IPS-18c (cell line): Measurements from ENCODE around the gene TNMD.
"Not testable (repeated sequence)": the region's sequence is repeated elsewhere in the genome, so short reads cannot be mapped to it uniquely, and the experiment has no call there.

Experiments used
- H3K4me3 ChIP-seq: 2 replicates; pipeline ENCODE4 v1.7.0; 2013; ENCODE audit warnings: low read depth, mild to moderate bottlenecking, low read length, moderate library complexity; ENCODE audit not compliant: insufficient read depth
- H3K9me3 ChIP-seq: one replicate; pipeline ENCODE4 v1.6.1; 2013; ENCODE audit warnings: mild to moderate bottlenecking, low read length, moderate library complexity; ENCODE audit not compliant: control insufficient read depth, insufficient read depth

The TNMD gene

DNA sequence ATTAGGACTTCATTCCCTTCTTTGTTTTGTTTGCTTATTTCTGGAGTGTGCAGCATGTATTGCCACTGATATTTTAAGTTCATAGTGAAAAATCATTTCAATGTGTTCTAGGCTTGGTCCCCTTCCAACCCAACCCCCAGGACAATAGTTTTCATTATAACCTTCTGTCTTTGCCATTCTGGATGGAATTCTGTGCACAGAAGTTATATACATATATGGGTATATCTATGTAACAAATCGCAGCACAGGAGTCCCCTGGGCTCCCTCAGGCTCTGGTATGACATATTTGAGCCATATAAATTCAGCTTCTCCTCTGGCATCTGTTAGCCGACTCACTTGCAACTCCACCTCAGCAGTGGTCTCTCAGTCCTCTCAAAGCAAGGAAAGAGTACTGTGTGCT, at the start of gene TNMD:
TSS of gene TNMD (plus strand) at position 326 of the 400 bp plus-strand sequence. CDS start 83 bp downstream, outside the sequence.
- Histone ChIP-seq H3K9me3 (peaks cover 4% of the 10 kb centered on the region), H3K4me3 (no peak within 1 kb of the TSS)

DNA sequence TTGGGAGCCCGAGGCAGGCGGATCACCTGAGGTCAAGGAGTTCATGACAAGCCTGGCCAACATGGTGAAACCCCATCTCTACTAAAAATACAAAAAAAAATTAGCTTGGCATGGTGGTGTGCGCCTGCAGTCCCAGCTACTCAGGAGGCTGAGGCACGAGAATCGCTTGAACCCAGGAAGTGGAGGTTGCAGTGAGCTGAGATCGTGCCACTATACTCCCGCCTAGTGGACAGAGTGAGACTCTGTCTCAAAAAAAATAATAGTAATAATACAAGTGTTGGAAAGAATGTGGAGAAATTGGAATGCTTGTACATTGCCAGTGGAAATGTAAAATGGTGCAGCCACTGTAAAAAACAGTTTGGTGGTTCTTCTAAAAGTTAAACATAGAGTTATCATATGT, 19.2 kb upstream of the TNMD start:
- not testable (repeated sequence) for H3K9me3 ChIP-seq, H3K4me3 ChIP-seq

DNA sequence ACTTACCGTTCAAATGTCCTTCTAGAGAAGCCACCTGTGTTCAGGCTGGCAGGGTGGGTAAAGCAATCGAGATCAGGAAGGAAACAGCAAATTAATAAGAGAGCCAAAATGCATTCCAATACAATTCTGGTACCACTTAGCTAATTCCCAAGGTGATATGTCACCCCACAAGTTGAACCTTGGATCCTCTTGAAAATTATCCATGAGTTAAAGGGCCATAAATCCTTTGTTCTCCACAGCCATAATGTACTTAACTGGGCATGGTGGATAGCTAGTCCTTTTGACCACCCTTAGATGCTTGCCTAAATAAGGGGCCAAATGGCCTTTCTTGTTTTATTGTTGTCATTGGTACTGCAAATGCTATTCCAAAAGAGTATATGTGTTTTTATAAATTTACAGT, 2.0 kb downstream of the TNMD start:
- Histone ChIP-seq H3K9me3 (peaks cover 4% of the 10 kb centered on the region), H3K4me3 (no peak overlapping the region)

- H3K4me3 ChIP-seq = no peak overlapping the region
- H3K9me3 ChIP-seq = peaks cover 4% of the 10 kb centered on the region
Observed at GRCh38 chrX:100587861-100588260, 3.1 kb downstream of the TNMD start.

DNA sequence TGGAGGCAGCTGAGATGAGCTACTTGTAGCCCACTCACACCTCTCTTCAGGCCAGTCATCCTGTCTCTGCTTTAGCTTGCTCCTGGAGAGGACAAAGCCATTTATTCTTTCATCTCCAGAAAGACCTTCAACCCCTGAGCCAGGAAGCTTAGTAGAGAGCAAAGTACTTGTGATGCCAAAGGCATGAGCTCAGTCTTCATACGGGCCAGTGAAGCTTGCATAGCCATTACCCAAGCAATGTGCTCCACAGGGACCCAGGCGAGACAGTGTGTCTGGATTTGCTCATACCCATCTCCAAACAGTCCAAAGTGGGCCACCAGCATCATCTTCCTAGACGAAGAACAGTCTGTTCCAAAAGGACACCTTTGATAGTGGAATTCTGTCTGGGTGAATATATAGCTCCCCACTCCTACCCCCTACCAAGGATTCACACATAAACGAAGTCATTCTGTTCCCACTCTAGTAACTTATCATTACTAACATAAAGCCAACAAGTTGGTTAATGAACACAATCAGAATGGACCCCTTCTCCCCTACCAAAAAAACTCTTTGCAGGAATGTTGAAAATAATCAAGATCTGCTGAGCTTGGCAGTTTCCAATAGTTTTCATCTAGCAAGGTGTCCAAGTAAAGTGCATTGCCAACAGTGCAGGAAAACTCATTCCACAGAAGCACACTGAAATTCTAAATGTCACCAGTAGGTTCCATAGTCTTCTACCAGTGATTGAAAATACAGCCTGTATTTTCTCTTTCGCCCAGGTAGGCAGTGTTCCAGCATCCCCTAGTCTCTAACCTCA, 6.7 kb downstream of the TNMD start:
- H3K4me3 ChIP-seq = no peak overlapping the region
- H3K9me3 ChIP-seq = peaks cover 4% of the 10 kb centered on the region

- no peak overlapping the region for H3K4me3 ChIP-seq
- H3K9me3 ChIP-seq = peaks cover 2% of the 10 kb centered on the region
Observed at GRCh38 chrX:100593126-100593525, 8.4 kb downstream of the TNMD start.

DNA sequence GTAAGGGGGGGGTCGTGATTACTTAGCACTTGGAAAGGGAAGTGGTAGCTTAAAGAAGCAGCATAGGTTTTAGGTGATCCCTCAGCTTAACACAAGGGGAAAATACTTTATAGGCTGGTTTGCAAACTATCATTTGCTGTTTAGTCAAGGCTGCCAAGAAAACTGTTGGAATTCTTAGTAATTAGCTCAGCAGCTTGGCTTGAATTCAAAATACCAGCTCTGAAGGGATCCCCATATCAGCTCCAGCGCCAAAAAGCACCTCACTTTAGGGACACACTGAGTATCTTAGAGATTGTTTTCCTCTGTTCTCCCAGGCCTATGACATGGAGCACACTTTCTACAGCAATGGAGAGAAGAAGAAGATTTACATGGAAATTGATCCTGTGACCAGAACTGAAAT, 8.8 kb downstream of the TNMD start:
- Histone ChIP-seq H3K4me3 (no peak overlapping the region), H3K9me3 (no peaks in the 10 kb centered on the region)

- no peak overlapping the region for H3K4me3 ChIP-seq
- H3K9me3 ChIP-seq = no peaks in the 10 kb centered on the region
Observed at GRCh38 chrX:100596601-100597000, 11.9 kb downstream of the TNMD start.

- H3K4me3 ChIP-seq = no peak overlapping the region
- H3K9me3 ChIP-seq = no peaks in the 10 kb centered on the region
Observed at GRCh38 chrX:100599456-100599855, 14.7 kb downstream of the TNMD start.

- Histone ChIP-seq H3K4me3 (no peak overlapping the region), H3K9me3 (no peaks in the 10 kb centered on the region)
Observed at GRCh38 chrX:100600340-100600739, 15.6 kb downstream of the TNMD start.

DNA sequence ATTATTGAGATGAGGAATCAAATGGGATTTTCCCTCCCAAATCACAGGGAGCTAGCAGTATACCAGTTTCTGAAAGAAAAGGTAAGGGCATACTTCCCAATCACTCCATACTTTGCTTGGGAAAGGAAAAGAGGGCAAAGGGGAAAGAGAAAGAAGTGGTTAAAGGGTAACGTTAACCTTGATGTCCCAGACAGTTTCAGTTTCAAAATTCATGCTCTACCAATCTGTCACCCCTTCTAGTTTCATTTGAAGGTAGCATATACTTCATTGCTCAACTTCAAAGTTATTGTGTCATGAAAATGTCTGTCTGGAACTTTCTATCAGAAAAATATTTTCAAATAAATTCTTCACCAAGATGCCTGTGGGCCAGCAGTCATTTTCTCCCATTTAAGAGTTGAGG, 16.0 kb downstream of the TNMD start:
- Histone ChIP-seq H3K4me3 (no peak overlapping the region), H3K9me3 (no peaks in the 10 kb centered on the region)

DNA sequence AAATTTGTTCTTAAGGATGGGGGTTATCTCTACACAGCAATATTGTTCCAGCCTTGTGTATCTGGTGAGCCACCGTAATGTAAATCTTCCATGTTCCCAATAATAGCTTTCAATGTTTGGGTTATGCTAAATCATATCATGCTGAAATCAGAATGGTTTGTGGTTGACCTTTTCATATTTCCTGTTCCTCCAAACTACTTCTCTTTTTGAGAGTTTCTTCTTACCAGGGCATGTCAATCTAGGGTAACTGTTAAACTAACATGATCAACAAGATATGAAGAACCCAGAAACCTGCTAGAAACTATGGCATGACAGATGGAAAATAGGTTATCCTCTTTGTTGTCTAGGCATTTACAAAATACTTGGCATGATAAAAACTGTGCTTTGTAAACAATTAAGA, 22.0 kb downstream of the TNMD start:
- no peaks in the 10 kb centered on the region for H3K9me3 ChIP-seq
- H3K4me3 ChIP-seq = no peak overlapping the region

- no peak overlapping the region for H3K4me3 ChIP-seq
Observed at GRCh38 chrX:100609591-100609990, 24.9 kb downstream of the TNMD start.

DNA sequence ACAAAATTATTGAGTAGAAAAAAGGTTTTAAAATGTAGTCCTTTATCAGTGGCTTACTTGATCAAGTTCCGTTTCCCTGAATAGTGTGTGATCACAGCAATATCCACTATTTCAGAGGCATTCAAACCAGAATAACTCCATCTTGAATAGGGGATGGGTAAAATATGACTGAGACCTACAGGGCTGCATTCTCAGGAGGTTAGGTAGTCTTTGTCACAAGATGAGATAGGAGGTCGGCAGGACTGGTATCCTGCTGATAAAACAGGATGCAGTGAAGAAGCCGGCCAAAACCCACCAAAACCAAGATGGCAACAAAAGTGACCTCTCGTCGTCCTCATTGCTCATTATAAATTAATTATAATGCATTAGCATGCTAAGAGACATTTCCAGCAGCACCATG, 27.2 kb downstream of the TNMD start:
- Histone ChIP-seq H3K4me3 (no peak overlapping the region), H3K9me3 (no peaks in the 10 kb centered on the region)

More at GRCh38 chrX:100609591-100609990, 24.9 kb downstream of the TNMD start:
- H3K9me3 ChIP-seq = no peaks in the 10 kb centered on the region

- Histone ChIP-seq H3K4me3 (no peak overlapping the region), H3K9me3 (no peaks in the 10 kb centered on the region)
Observed at GRCh38 chrX:100615005-100615404, 30.3 kb downstream of the TNMD start.

DNA sequence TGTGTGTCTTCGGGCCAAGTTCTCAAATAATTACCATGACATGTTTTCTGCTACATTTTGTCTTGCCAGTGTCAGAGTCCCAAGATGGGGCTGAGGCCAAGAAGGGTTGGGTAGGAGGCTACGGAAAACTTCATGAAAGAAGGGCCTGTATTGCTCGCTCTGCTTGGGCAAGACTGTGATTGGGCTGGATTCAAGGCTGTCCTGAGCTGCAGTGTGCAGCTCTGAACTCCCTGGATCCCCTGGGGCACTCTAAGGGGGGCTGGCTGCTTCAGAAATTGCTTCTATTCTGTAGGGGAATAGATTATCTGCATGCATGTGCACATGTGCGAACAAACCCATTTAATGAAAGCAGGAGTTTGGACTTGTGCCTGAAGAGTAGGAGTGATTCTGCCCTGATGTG, 38.3 kb downstream of the TNMD start:
- no peak overlapping the region for H3K4me3 ChIP-seq
- H3K9me3 ChIP-seq = peaks cover 2% of the 10 kb centered on the region

DNA sequence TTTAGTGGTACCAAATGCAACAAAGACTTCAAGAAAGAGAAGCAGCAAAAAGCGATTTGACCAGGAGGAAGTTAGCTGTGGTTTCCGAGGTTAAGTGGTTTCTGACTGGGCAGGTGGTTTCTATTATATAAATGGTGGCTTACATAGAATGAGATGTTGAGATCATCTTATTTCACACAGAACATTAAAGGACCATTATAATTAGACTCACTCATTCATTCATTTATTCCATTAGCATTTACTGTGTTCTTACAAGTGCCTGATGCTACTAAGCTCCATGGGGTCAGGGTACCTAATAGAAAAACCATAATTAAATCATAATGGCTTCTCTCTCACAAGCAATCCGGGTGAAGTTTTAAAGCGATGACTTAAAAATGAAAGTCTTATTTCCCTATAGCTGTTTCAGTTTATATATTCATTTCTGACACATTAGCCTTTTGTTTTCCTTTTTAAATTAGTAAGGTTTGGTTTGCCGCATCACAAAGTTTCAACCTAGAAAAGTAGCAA, 41.3 kb downstream of the TNMD start:
- Histone ChIP-seq H3K9me3 (peaks cover 2% of the 10 kb centered on the region), H3K4me3 (no peak overlapping the region)

DNA sequence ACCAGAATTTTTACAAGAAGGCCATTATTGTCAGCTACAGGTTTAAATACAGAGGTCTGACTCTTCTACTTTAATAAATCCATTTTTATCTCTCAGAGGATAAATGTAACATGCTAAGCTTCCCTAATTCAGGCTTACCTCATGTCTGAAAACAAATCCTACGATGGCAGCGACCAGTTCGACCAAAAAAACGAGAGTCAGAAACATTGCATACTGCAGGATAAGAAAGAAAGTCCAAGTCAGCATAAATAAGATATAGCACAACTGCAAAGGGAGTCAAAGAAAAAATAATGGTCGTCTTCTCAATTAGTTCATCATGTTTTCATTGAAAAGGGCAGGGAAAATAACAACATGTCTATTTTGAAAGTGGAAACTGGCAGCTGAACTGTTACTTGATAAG, 50.3 kb downstream of the TNMD start:
- no peak overlapping the region; the same call in 1 of the 2 replicates for H3K4me3 ChIP-seq

GRCh38 chrX:100635989-100636320, 51.2 kb downstream of the TNMD start:
- H3K9me3 ChIP-seq = peaks cover 5% of the 10 kb centered on the region
- peak overlapping the region; percentile 71 for H3K4me3 ChIP-seq

More for the DNA sequence above, 50.3 kb downstream of the TNMD start:
- peaks cover 5% of the 10 kb centered on the region for H3K9me3 ChIP-seq
